H9 (cell line): ENCODE measurements around the gene BABAM1. TPM values are rescaled to one million over a fixed set of nuclear protein-coding genes. Genes with fewer than 3 reads are reported as not detected.

Source experiments
- DNase-seq: peaks from one replicate; pipeline ENCODE4 v3.0.0-alpha.2; 2017
- H2AFZ ChIP-seq: one replicate; pipeline ENCODE4 v1.6.1; 2013; ENCODE audit warnings: mild to moderate bottlenecking, low read length, control low read depth, moderate library complexity
- H2AK5ac ChIP-seq: 2 replicates; pipeline ENCODE4 v1.6.1; 2013; ENCODE audit warnings: low read length, control low read depth, mixed read lengths; ENCODE audit not compliant: insufficient read length
- H2BK120ac ChIP-seq: one replicate; pipeline ENCODE4 v1.6.1; 2013; ENCODE audit warnings: low read depth, mild to moderate bottlenecking, low read length, control low read depth, inconsistent platforms; ENCODE audit not compliant: poor library complexity, severe bottlenecking
- H2BK12ac ChIP-seq: 2 replicates; pipeline ENCODE4 v1.6.1; 2013; ENCODE audit warnings: low read length, control low read depth, mixed read lengths, low read depth; ENCODE audit not compliant: insufficient read length
- H2BK15ac ChIP-seq: 2 replicates; pipeline ENCODE4 v1.6.1; 2013; ENCODE audit warnings: low read depth, low read length, control low read depth
- H2BK20ac ChIP-seq: one replicate; pipeline ENCODE4 v1.6.1; 2013; ENCODE audit warnings: low read depth, mild to moderate bottlenecking, low read length, control low read depth, inconsistent platforms; ENCODE audit not compliant: poor library complexity, severe bottlenecking
- H2BK5ac ChIP-seq: 2 replicates; pipeline ENCODE4 v1.6.1; 2013; ENCODE audit warnings: low read length, control low read depth, mixed read lengths; ENCODE audit not compliant: insufficient read length
- H3K14ac ChIP-seq: 2 replicates; pipeline ENCODE4 v1.6.1; 2013; ENCODE audit warnings: low read length, control low read depth; ENCODE audit not compliant: insufficient read depth
- H3K18ac ChIP-seq: 2 replicates; pipeline ENCODE4 v1.6.1; 2013; ENCODE audit warnings: low read depth, mild to moderate bottlenecking, mixed read lengths, low read length, control low read depth; ENCODE audit not compliant: insufficient read length
- H3K23ac ChIP-seq: 2 replicates; pipeline ENCODE4 v1.6.1; 2013; ENCODE audit warnings: low read length, control low read depth, mixed read lengths, low read depth; ENCODE audit not compliant: insufficient read length
- H3K23me2 ChIP-seq: 2 replicates; pipeline ENCODE4 v1.6.1; 2013; ENCODE audit warnings: low read depth, mild to moderate bottlenecking, mixed read lengths, low read length, control low read depth; ENCODE audit not compliant: insufficient read length, poor library complexity, severe bottlenecking
- H3K27ac ChIP-seq: 2 replicates; pipeline ENCODE4 v1.5.1; 2013; ENCODE audit warnings: low read length, control low read depth, mixed read lengths, low read depth; ENCODE audit not compliant: insufficient read length
- H3K27me3 ChIP-seq: 2 replicates; pipeline ENCODE4 v1.6.1; 2013; ENCODE audit warnings: low read length, control low read depth, inconsistent platforms; ENCODE audit not compliant: insufficient read depth
- H3K4ac ChIP-seq: 2 replicates; pipeline ENCODE4 v1.6.1; 2013; ENCODE audit warnings: low read depth, mild to moderate bottlenecking, control low read depth, inconsistent platforms, low read length, moderate library complexity
- H3K4me1 ChIP-seq: 2 replicates; pipeline ENCODE4 v1.6.1; 2013; ENCODE audit warnings: low read length, control low read depth, inconsistent platforms; ENCODE audit not compliant: insufficient read depth
- H3K4me2 ChIP-seq: 2 replicates; pipeline ENCODE4 v1.6.1; 2013; ENCODE audit warnings: low read length, control low read depth, mixed read lengths; ENCODE audit not compliant: insufficient read length, insufficient read depth
- H3K56ac ChIP-seq: 2 replicates; pipeline ENCODE4 v1.6.1; 2013; ENCODE audit warnings: low read depth, mild to moderate bottlenecking, mixed read lengths, low read length, control low read depth; ENCODE audit not compliant: insufficient read length
- H3K79me1 ChIP-seq: 2 replicates; pipeline ENCODE4 v1.6.1; 2013; ENCODE audit warnings: low read depth, mild to moderate bottlenecking, moderate library complexity, low read length, control low read depth, inconsistent platforms; ENCODE audit not compliant: insufficient read depth, poor library complexity, severe bottlenecking
- H3K79me2 ChIP-seq: 2 replicates; pipeline ENCODE4 v1.6.1; 2013; ENCODE audit warnings: low read length, control low read depth, inconsistent platforms; ENCODE audit not compliant: insufficient read depth
- H3K9ac ChIP-seq: 2 replicates; pipeline ENCODE4 v1.6.1; 2013; ENCODE audit warnings: low read length, control low read depth, mixed read lengths; ENCODE audit not compliant: insufficient read length; ENCODE audit errors: extremely low read depth
- H3K9me3 ChIP-seq: one replicate; pipeline ENCODE4 v1.6.1; 2013; ENCODE audit warnings: low read depth, low read length, inconsistent platforms; ENCODE audit not compliant: control insufficient read depth
- H3T11ph ChIP-seq: one replicate; pipeline ENCODE4 v1.6.1; 2013; ENCODE audit warnings: mild to moderate bottlenecking, low read length, control low read depth, inconsistent platforms
- H4K20me1 ChIP-seq: one replicate; pipeline ENCODE4 v1.6.1; 2013; ENCODE audit not compliant: control insufficient read depth, insufficient read length, insufficient read depth
- H4K5ac ChIP-seq: 2 replicates; pipeline ENCODE4 v1.6.1; 2013; ENCODE audit warnings: low read depth, mild to moderate bottlenecking, mixed read lengths, low read length, control low read depth; ENCODE audit not compliant: insufficient read length
- H4K8ac ChIP-seq: replicated peaks from 2 replicates; pipeline ENCODE4 v1.6.1; 2013; ENCODE audit warnings: low read length, control low read depth, mixed read lengths, low read depth; ENCODE audit not compliant: insufficient read length
- H4K91ac ChIP-seq: 2 replicates; pipeline ENCODE4 v1.6.1; 2013; ENCODE audit warnings: low read depth, mild to moderate bottlenecking, moderate library complexity, mixed read lengths, low read length, control low read depth; ENCODE audit not compliant: insufficient read length
- H3K27ac Mint-ChIP-seq, 3 experiments: 2 replicates in 2 of 3; 3 replicates in 1 of 3; pipeline ENCODE4 v1.8.0; 2020 to 2021; ENCODE audit warnings: mixed read lengths in 3 of 3, mild to moderate bottlenecking in 1 of 3, moderate library complexity in 1 of 3
- H3K27me3 Mint-ChIP-seq: 2 replicates; pipeline ENCODE4 v1.8.0; 2021; ENCODE audit warnings: low read depth, mild to moderate bottlenecking, moderate library complexity, mixed read lengths
- H3K36me3 Mint-ChIP-seq, 3 experiments: 2 replicates in 2 of 3; 3 replicates in 1 of 3; pipeline ENCODE4 v1.8.0; 2020 to 2021; ENCODE audit warnings: low read depth in 3 of 3, mixed read lengths in 3 of 3; ENCODE audit not compliant: insufficient read depth in 1 of 3
- H3K4me1 Mint-ChIP-seq, 2 experiments: 2 replicates each; pipeline ENCODE4 v1.8.0; 2020; ENCODE audit warnings: mixed read lengths in 2 of 2
- H3K4me3 Mint-ChIP-seq, 2 experiments: 2 replicates in 1 of 2; 3 replicates in 1 of 2; pipeline ENCODE4 v1.8.0; 2020 to 2021; ENCODE audit warnings: mild to moderate bottlenecking in 2 of 2, mixed read lengths in 2 of 2, moderate library complexity in 1 of 2
- H3K9me3 Mint-ChIP-seq, 2 experiments: 2 replicates in 1 of 2; 3 replicates in 1 of 2; pipeline ENCODE4 v1.8.0; 2020; ENCODE audit warnings: mild to moderate bottlenecking in 2 of 2, mixed read lengths in 2 of 2, moderate library complexity in 1 of 2
- CTCF ChIP-seq: fragments of 200-600 bp; sonication (generic); conservative IDR thresholded peaks from 3 replicates; pipeline ENCODE4 v1.8.0; 2021; ENCODE audit warnings: antibody characterized with exemption, mild to moderate bottlenecking
- WGBS: extraction: QIAGEN DNeasy Blood & Tissue Kit; methylation state at CpG from one replicate; pipeline ENCODE4 v1.1.7; 2013; ENCODE audit warnings: missing lambda C conversion rate, low lambda C conversion rate, mixed read lengths; ENCODE audit not compliant: insufficient read length; ENCODE audit errors: extremely low coverage; 5-methylcytosine and 5-hydroxymethylcytosine counted together
- total RNA-seq: library from RNA; stranded (reverse); gene quantifications from 2 replicates; pipeline ENCODE4 v1.2.1, GENCODE V29; 2021

Gene BABAM1
- total RNA-seq, 1 experiment from 2014 or later: 130 TPM

GRCh38 chr19:17242431-17243208, 24.6 kb upstream of the BABAM1 start:
- peaks cover 4 to 35% (median 30%) of the 10 kb centered on the region in 3 experiments for H3K36me3 Mint-ChIP-seq
- no peak overlapping the region for H4K5ac ChIP-seq
- no peak overlapping the region for H2AK5ac ChIP-seq
- H3K4me1 ChIP-seq: peaks cover 2% of the 10 kb centered on the region; the same call in 1 of the 2 replicates
- peak overlapping the region; percentile 81 to 97 (median 89); a peak in 5 of 7 replicates for H3K27ac Mint-ChIP-seq
- H3K14ac ChIP-seq: no peak overlapping the region; the same call in 1 of the 2 replicates
- H2BK12ac ChIP-seq: no peak overlapping the region
- H3K9me3 ChIP-seq: no peaks in the 10 kb centered on the region
- no peak overlapping the region for H4K91ac ChIP-seq
- peak overlapping the region; percentile 63 for H3K4me2 ChIP-seq
- peaks cover 3% of the 10 kb centered on the region for H3K79me1 ChIP-seq
- peak overlapping the region; percentile 91 to 95 for H3K4me3 Mint-ChIP-seq
- no peak overlapping the region for H3K23ac ChIP-seq
- peaks cover 26% of the 10 kb centered on the region; the same call in 1 of the 2 replicates for H3K79me2 ChIP-seq
- peaks cover 17% of the 10 kb centered on the region for H3K23me2 ChIP-seq
- TF ChIP-seq CTCF: no peak
- no peak overlapping the region for H2BK20ac ChIP-seq
- H3K27me3 ChIP-seq: no peaks in the 10 kb centered on the region
- H3K27ac ChIP-seq: no peak overlapping the region
- no peak overlapping the region for H2BK120ac ChIP-seq
- no peaks in the 10 kb centered on the region for H4K20me1 ChIP-seq
- no peak overlapping the region for H2BK5ac ChIP-seq
- H3K27me3 Mint-ChIP-seq: peaks cover 2% of the 10 kb centered on the region; the same call in 1 of the 2 replicates
- H3K4ac ChIP-seq: no peak overlapping the region
- H3K9ac ChIP-seq: no peak overlapping the region
- H4K8ac ChIP-seq: no peak overlapping the region
- no CpG with 5 or more reads among the region's 8 CpGs for WGBS
- no peak for DNase-seq
- no peak overlapping the region for H3K18ac ChIP-seq
- peaks cover 0 to 3% of the 10 kb centered on the region in 2 experiments; a peak in 1 of 5 replicates for H3K9me3 Mint-ChIP-seq
- H3K4me1 Mint-ChIP-seq: peaks cover 31 to 35% of the 10 kb centered on the region in 2 experiments
- H3T11ph ChIP-seq: no peak overlapping the region
- no peak overlapping the region for H2BK15ac ChIP-seq
- no peak overlapping the region for H2AFZ ChIP-seq
- H3K56ac ChIP-seq: no peak overlapping the region
